ENCODE results near the gene PRR5.
A peak's percentile ranks its signal among the peaks of the same experiment; 100 is the strongest.

DNA sequence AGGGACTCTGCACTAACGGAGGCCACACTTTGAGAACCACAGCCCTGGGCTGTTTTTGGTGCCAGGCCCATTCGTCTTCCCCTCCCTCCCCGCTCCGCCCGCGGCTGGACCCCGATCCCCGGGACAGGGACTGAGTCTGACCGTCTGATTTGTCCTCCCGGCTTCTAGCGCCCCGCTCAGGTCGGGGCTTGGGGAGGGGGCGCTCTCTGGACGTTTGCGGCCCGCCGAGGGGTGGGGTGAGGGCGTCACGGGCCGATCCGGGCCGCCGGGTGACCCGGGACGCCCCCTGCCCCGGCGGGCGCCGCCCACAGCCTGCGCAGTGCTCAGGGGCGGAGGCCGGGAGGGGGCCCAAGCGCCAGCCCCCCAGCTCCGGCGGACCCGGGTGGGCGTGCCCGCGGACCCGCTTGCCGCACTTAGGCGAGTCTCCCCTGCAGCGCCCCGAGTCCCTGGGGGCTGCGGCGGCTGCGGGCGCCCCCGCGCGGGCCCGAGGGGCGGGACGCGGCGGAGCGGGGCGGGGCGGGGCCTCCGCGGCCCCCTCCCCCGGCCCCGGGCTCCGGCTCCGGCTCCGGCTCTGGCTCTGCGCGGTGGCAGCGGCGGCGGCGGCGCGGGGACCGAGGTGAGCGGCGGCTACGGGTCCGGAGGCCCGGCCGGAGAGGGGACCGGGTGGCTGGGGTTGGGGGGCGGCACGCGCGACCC, 33.7 kb upstream of the PRR5 start:
- TF ChIP-seq, protein P1, sequence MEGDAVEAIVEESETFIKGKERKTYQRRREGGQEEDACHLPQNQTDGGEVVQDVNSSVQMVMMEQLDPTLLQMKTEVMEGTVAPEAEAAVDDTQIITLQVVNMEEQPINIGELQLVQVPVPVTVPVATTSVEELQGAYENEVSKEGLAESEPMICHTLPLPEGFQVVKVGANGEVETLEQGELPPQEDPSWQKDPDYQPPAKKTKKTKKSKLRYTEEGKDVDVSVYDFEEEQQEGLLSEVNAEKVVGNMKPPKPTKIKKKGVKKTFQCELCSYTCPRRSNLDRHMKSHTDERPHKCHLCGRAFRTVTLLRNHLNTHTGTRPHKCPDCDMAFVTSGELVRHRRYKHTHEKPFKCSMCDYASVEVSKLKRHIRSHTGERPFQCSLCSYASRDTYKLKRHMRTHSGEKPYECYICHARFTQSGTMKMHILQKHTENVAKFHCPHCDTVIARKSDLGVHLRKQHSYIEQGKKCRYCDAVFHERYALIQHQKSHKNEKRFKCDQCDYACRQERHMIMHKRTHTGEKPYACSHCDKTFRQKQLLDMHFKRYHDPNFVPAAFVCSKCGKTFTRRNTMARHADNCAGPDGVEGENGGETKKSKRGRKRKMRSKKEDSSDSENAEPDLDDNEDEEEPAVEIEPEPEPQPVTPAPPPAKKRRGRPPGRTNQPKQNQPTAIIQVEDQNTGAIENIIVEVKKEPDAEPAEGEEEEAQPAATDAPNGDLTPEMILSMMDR (IDR thresholded peaks at IDR 0.05) = peak in 1 of 4 experiments; percentile 11
- TF ChIP-seq EP300 (IDR thresholded peaks at IDR 0.05) = no peak

All from gastroesophageal sphincter (tissue), 3 donors.